Activated naive CD4-positive, alpha-beta T cell treated with anti-CD3 and anti-CD28 coated beads for 36 hours (primary cell): ENCODE measurements around the gene PRICKLE1. TPM values are rescaled to one million over a fixed set of nuclear protein-coding genes. Genes with fewer than 3 reads are reported as not detected.

Experiments
- CTCF ChIA-PET: fragments of 350-600 bp; sonication (Branson Sonifier 250); formaldehyde crosslinking; loops from one replicate; lab custom pipeline; 2021; ENCODE audit warnings: antibody characterized with exemption; lab: Charles Lee
- DNase-seq: peaks from one replicate; pipeline ENCODE4 v3.0.0-alpha.2; 2020
- H3K27ac Mint-ChIP-seq: one replicate; pipeline ENCODE4 v1.8.0; 2021; ENCODE audit warnings: mild to moderate bottlenecking, mixed read lengths
- H3K27me3 Mint-ChIP-seq: one replicate; pipeline ENCODE4 v1.8.0; 2021; ENCODE audit warnings: low read depth, mixed read lengths
- H3K36me3 Mint-ChIP-seq: one replicate; pipeline ENCODE4 v1.8.0; 2021; ENCODE audit warnings: low read depth, mixed read lengths
- H3K4me1 Mint-ChIP-seq: one replicate; pipeline ENCODE4 v1.8.0; 2021; ENCODE audit warnings: low read depth, mixed read lengths
- H3K4me3 Mint-ChIP-seq: one replicate; pipeline ENCODE4 v1.8.0; 2021; ENCODE audit warnings: mild to moderate bottlenecking, moderate library complexity, mixed read lengths
- H3K9me3 Mint-ChIP-seq: one replicate; pipeline ENCODE4 v1.8.0; 2021; ENCODE audit warnings: mixed read lengths
- intact Hi-C: fragments of 100-400 bp; cut with micrococcal nuclease; formaldehyde crosslinking; loops from one replicate; pipeline ENCODE4 v1.15.1; 2023
- total RNA-seq, 2 experiments: library from RNA; stranded (reverse); gene quantifications; one replicate each; pipeline ENCODE4 v1.2.3, GENCODE V29; 2021

The PRICKLE1 gene
- total RNA-seq, 2 experiments from 2014 or later = not detected

DNA sequence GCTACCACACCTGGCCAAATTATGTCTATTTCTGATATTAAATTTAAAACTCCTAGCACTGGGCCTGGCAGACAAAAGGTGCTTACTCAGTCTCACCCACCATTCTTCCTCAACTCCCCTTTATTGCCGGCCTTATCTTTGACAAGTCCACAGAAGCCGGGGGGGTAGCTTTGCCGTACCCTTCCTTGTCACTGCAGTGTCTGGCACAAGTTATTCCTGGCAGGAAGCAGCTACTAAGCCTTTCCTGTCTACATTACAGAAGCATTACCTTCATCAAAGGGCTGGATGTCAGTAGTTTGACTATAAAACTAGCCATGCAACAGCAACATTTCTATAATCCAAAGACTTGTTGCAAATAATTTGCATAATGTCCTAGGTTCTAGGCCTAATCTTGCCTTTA is 127.1 kb downstream of the PRICKLE1 start:
- Mint-ChIP-seq H3K4me1 (no peaks in the 10 kb centered on the region), H3K9me3 (no peaks in the 10 kb centered on the region), H3K4me3 (no peak overlapping the region), H3K27ac (no peak overlapping the region), H3K36me3 (no peaks in the 10 kb centered on the region), H3K27me3 (peaks cover 2% of the 10 kb centered on the region)
- intact Hi-C loops = no loop called here
- DNase-seq = no peak
- CTCF ChIA-PET = no interaction called here

- Mint-ChIP-seq H3K4me1 (no peaks in the 10 kb centered on the region), H3K9me3 (no peaks in the 10 kb centered on the region), H3K27ac (no peak overlapping the region), H3K27me3 (no peaks in the 10 kb centered on the region), H3K36me3 (no peaks in the 10 kb centered on the region), H3K4me3 (no peak overlapping the region)
- CTCF ChIA-PET = interaction anchor here (0.7 kb wide), 1 partner anchor 378 kb away, joined by 3 read pairs; no protein-coding TSS in a partner anchor
- intact Hi-C loops = no loop called here
- DNase-seq = no peak
These were observed 130.2 kb downstream of the PRICKLE1 start for GRCh38 chr12:42459336-42459847.

- CTCF ChIA-PET = interaction anchor here (0.7 kb wide), 1 partner anchor 378 kb away, joined by 3 read pairs; no protein-coding TSS in a partner anchor
These were observed 131.0 kb downstream of the PRICKLE1 start for GRCh38 chr12:42458575-42458974.

GRCh38 chr12:42450248-42450647 is 139.3 kb downstream of the PRICKLE1 start:
- intact Hi-C loops = no loop called here
- H3K4me1 Mint-ChIP-seq = no peaks in the 10 kb centered on the region
- no peak for DNase-seq
- H3K27ac Mint-ChIP-seq = no peak overlapping the region
- peaks cover 28% of the 10 kb centered on the region for H3K36me3 Mint-ChIP-seq
- CTCF ChIA-PET = no interaction called here
- no peaks in the 10 kb centered on the region for H3K9me3 Mint-ChIP-seq
- H3K27me3 Mint-ChIP-seq = no peaks in the 10 kb centered on the region
- no peak overlapping the region for H3K4me3 Mint-ChIP-seq

More at GRCh38 chr12:42458575-42458974, 131.0 kb downstream of the PRICKLE1 start:
- intact Hi-C loops = no loop called here
- Mint-ChIP-seq H3K4me3 (no peak overlapping the region), H3K27ac (no peak overlapping the region), H3K9me3 (no peaks in the 10 kb centered on the region), H3K4me1 (no peaks in the 10 kb centered on the region), H3K36me3 (no peaks in the 10 kb centered on the region), H3K27me3 (no peaks in the 10 kb centered on the region)
- DNase-seq = no peak

- Mint-ChIP-seq H3K4me1 (no peaks in the 10 kb centered on the region), H3K27ac (no peak overlapping the region), H3K27me3 (no peaks in the 10 kb centered on the region), H3K4me3 (no peak overlapping the region), H3K9me3 (no peaks in the 10 kb centered on the region), H3K36me3 (peaks cover 41% of the 10 kb centered on the region)
- CTCF ChIA-PET = no interaction called here
- DNase-seq = no peak
- intact Hi-C loops = no loop called here
These were observed 140.7 kb downstream of the PRICKLE1 start for GRCh38 chr12:42448841-42449240.

GRCh38 chr12:42447371-42447786 is 142.2 kb downstream of the PRICKLE1 start:
- CTCF ChIA-PET = no interaction called here
- H3K36me3 Mint-ChIP-seq = peaks cover 55% of the 10 kb centered on the region
- DNase-seq = no peak
- no peaks in the 10 kb centered on the region for H3K27me3 Mint-ChIP-seq
- peaks cover 4% of the 10 kb centered on the region for H3K9me3 Mint-ChIP-seq
- no peaks in the 10 kb centered on the region for H3K4me1 Mint-ChIP-seq
- no peak overlapping the region for H3K4me3 Mint-ChIP-seq
- no peak overlapping the region for H3K27ac Mint-ChIP-seq
- intact Hi-C loops = no loop called here

GRCh38 chr12:42446761-42447160 is 142.8 kb downstream of the PRICKLE1 start:
- Mint-ChIP-seq H3K9me3 (peaks cover 4% of the 10 kb centered on the region), H3K4me3 (no peak overlapping the region), H3K27ac (no peak overlapping the region), H3K36me3 (peaks cover 61% of the 10 kb centered on the region), H3K27me3 (no peaks in the 10 kb centered on the region), H3K4me1 (no peaks in the 10 kb centered on the region)
- intact Hi-C loops = no loop called here
- CTCF ChIA-PET = no interaction called here
- DNase-seq = no peak

GRCh38 chr12:42445891-42446290 is 143.7 kb downstream of the PRICKLE1 start:
- Mint-ChIP-seq H3K4me1 (no peaks in the 10 kb centered on the region), H3K4me3 (no peak overlapping the region), H3K27ac (no peak overlapping the region), H3K27me3 (no peaks in the 10 kb centered on the region), H3K9me3 (peaks cover 8% of the 10 kb centered on the region), H3K36me3 (peaks cover 68% of the 10 kb centered on the region)
- DNase-seq = no peak
- intact Hi-C loops = no loop called here
- CTCF ChIA-PET = no interaction called here

GRCh38 chr12:42444192-42444943 is 145.2 kb downstream of the PRICKLE1 start:
- no peak overlapping the region for H3K27ac Mint-ChIP-seq
- intact Hi-C loops = no loop called here
- no peaks in the 10 kb centered on the region for H3K27me3 Mint-ChIP-seq
- no peak overlapping the region for H3K4me3 Mint-ChIP-seq
- no peaks in the 10 kb centered on the region for H3K4me1 Mint-ChIP-seq
- CTCF ChIA-PET = no interaction called here
- H3K36me3 Mint-ChIP-seq = peaks cover 71% of the 10 kb centered on the region
- peaks cover 9% of the 10 kb centered on the region for H3K9me3 Mint-ChIP-seq
- DNase-seq = no peak

DNA sequence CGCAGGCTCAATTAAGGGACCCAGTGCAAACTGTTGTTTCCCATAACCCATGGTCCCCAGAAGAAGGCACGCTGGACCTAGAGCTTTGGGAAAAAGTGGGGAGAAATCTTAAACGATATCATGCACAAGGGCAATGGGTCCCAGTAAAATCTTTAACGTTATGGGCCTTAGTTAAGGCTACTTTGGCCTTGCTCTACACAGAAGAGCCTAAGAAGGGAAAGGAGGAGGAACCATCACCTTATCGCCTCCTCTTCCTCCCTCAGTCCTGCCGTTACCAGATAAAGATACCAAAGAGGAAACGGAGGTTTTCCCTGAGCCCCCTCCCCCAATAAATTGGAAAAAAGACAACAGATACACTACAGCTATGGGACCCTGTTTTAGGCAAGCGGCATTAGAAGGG is 146.7 kb downstream of the PRICKLE1 start:
- Mint-ChIP-seq H3K36me3 (peaks cover 68% of the 10 kb centered on the region), H3K27me3 (no peaks in the 10 kb centered on the region), H3K4me3 (no peak overlapping the region), H3K4me1 (no peaks in the 10 kb centered on the region), H3K27ac (no peak overlapping the region), H3K9me3 (peaks cover 9% of the 10 kb centered on the region)
- intact Hi-C loops = no loop called here
- CTCF ChIA-PET = no interaction called here
- no peak for DNase-seq

GRCh38 chr12:42442311-42442759 is 147.2 kb downstream of the PRICKLE1 start:
- H3K4me1 Mint-ChIP-seq = no peaks in the 10 kb centered on the region
- intact Hi-C loops = no loop called here
- no peak for DNase-seq
- H3K27me3 Mint-ChIP-seq = no peaks in the 10 kb centered on the region
- no peak overlapping the region for H3K27ac Mint-ChIP-seq
- H3K36me3 Mint-ChIP-seq = peaks cover 68% of the 10 kb centered on the region
- CTCF ChIA-PET = no interaction called here
- H3K9me3 Mint-ChIP-seq = peaks cover 9% of the 10 kb centered on the region
- H3K4me3 Mint-ChIP-seq = no peak overlapping the region

DNA sequence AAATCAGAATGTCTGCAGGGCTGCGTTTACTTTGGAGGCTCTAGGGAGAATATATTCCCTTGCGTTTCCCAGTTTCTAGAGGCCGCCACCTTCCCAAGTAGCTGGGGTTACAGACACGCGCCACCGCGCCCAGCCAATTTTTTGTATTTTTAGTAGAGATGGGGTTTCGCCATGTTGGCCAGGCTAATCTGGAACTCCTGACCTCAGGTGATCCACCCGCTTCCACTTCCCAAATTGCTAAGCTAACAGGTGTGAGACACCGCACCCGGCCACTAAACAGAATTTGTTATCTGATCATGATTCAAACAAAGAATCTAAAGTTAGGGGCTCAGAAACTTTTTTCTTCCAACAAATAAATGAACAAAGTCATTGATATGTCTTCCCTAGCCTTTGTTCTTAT is 148.9 kb downstream of the PRICKLE1 start:
- H3K4me1 Mint-ChIP-seq = no peaks in the 10 kb centered on the region
- CTCF ChIA-PET = no interaction called here
- intact Hi-C loops = no loop called here
- no peak overlapping the region for H3K4me3 Mint-ChIP-seq
- no peaks in the 10 kb centered on the region for H3K27me3 Mint-ChIP-seq
- DNase-seq = no peak
- no peak overlapping the region for H3K27ac Mint-ChIP-seq
- H3K9me3 Mint-ChIP-seq = peaks cover 9% of the 10 kb centered on the region
- peaks cover 67% of the 10 kb centered on the region for H3K36me3 Mint-ChIP-seq

GRCh38 chr12:42432517-42433140 is 156.9 kb downstream of the PRICKLE1 start:
- intact Hi-C loops = no loop called here
- H3K9me3 Mint-ChIP-seq = no peaks in the 10 kb centered on the region
- H3K4me1 Mint-ChIP-seq = no peaks in the 10 kb centered on the region
- DNase-seq = no peak
- no peak overlapping the region for H3K4me3 Mint-ChIP-seq
- H3K27me3 Mint-ChIP-seq = no peaks in the 10 kb centered on the region
- CTCF ChIA-PET = no interaction called here
- H3K27ac Mint-ChIP-seq = no peak overlapping the region
- H3K36me3 Mint-ChIP-seq = peaks cover 42% of the 10 kb centered on the region
